OCI-LY3 (cell line): ENCODE data around the gene RFX2.

ENCODE experiments used
- EZH2phosphoT487 ChIP-seq: fragments of 200-600 bp; shearing (Covaris generic); IDR thresholded peaks from 2 replicates; pipeline ENCODE4 v1.6.1; 2018; ENCODE audit warnings: antibody characterized with exemption, mixed run types, low read depth
- TF ChIP-seq, protein P1 (sequence below): fragments of 200-600, 300-600 bp; sonication (generic); IDR thresholded peaks from 2 replicates; pipeline ENCODE4 v1.5.1; 2014; ENCODE audit warnings: antibody characterized with exemption, low read length, low read depth

DNA sequence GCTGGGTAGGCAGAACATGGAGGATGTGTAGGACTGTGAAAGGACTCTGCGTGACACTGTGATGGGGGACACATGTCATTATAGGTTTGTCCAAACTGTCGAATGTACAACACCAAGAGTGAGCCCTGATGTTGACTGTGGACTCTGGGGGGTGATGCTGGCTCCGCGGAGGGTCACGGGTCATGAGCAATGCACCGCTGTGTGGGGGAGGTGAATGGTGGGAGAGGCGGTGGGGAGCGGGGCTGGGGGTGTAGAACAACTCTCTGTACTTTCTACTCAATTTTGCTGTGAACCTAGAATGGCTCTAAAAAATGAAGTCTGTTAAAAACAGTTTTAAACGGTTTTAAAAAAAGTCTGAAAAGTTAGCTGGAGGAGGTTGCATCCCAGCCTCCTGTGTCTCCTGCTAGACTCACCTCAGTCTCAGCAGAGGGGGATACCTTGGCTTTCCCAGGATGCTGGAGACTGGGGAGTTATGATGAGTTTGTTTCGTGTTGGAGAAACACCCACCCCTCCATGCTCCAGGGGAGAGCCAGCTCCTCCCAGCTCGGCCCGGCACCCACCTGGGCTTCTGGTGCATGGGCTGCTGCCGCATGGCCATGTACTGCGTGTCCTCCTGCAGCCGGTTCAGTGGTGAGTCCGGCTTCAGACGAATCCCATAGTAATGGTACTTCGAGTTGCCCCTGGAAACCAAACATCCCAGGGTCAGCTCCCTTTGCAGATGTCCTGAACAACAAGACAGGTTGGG lies 97.7 kb downstream of the RFX2 start:
- TF ChIP-seq, protein P1, sequence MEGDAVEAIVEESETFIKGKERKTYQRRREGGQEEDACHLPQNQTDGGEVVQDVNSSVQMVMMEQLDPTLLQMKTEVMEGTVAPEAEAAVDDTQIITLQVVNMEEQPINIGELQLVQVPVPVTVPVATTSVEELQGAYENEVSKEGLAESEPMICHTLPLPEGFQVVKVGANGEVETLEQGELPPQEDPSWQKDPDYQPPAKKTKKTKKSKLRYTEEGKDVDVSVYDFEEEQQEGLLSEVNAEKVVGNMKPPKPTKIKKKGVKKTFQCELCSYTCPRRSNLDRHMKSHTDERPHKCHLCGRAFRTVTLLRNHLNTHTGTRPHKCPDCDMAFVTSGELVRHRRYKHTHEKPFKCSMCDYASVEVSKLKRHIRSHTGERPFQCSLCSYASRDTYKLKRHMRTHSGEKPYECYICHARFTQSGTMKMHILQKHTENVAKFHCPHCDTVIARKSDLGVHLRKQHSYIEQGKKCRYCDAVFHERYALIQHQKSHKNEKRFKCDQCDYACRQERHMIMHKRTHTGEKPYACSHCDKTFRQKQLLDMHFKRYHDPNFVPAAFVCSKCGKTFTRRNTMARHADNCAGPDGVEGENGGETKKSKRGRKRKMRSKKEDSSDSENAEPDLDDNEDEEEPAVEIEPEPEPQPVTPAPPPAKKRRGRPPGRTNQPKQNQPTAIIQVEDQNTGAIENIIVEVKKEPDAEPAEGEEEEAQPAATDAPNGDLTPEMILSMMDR = no peak
- no peak for TF ChIP-seq EZH2phosphoT487
